HUES6 (cell line): Measurements from ENCODE around the gene RMRP.

Source experiments
- H3K27ac ChIP-seq: 2 replicates; pipeline ENCODE4 v1.7.0; 2013; ENCODE audit warnings: low read depth, mild to moderate bottlenecking, low read length, inconsistent platforms
- H3K27me3 ChIP-seq: 2 replicates; pipeline ENCODE4 v1.6.1; 2013; ENCODE audit warnings: low read length; ENCODE audit not compliant: control insufficient read depth, insufficient read depth
- H3K36me3 ChIP-seq: 2 replicates; pipeline ENCODE4 v1.6.1; 2013; ENCODE audit warnings: low read length; ENCODE audit not compliant: control insufficient read depth, insufficient read depth
- H3K4me1 ChIP-seq: 2 replicates; pipeline ENCODE4 v1.6.1; 2013; ENCODE audit warnings: low read length; ENCODE audit not compliant: control insufficient read depth, insufficient read depth
- H3K4me3 ChIP-seq: 2 replicates; pipeline ENCODE4 v1.5.1; 2013; ENCODE audit warnings: low read depth, low read length
- H3K9ac ChIP-seq: one replicate; pipeline ENCODE4 v1.6.1; 2013; ENCODE audit warnings: mild to moderate bottlenecking, low read length
- H3K9me3 ChIP-seq: 2 replicates; pipeline ENCODE4 v1.6.1; 2013; ENCODE audit warnings: low read depth, low read length; ENCODE audit not compliant: control insufficient read depth, insufficient read depth

RMRP gene

GRCh38 chr9:35657546-35658136 is at the start of gene RMRP:
RMRP (minus strand) TSS chr9:35658019.
- Histone ChIP-seq H3K27me3 (0 out of 2 replicates have a peak, but pooled peaks cover 9% of the 10 kb centered on the region), H3K36me3 (peaks cover 22% of the 10 kb centered on the region), H3K4me1 (peaks cover 7% of the 10 kb centered on the region; the same call in 1 of the 2 replicates), H3K27ac (peak within 1 kb of the TSS; percentile 99), H3K9ac (peak within 1 kb of the TSS; percentile 93), H3K9me3 (no peaks in the 10 kb centered on the region), H3K4me3 (peak within 1 kb of the TSS; percentile 89)

DNA sequence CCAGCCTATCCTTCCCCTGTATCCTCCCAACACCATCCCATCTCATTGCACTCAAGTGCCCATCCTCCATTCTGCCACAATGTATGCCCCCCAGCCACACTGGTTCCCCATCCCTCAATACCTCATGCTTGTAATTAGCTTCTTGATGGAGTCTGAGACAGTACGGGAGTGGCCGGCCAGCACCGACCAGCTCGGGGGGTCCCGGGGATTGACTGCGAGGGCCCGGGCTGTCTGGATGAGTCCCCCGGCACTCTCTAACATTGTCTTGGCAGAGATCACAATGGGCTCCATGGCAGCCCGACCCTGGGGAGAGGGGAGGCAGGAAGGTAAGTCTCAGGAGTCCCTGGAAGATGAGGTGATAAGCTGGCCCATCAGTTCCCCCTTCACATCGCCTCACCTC is 49.1 kb upstream of the RMRP start:
- Histone ChIP-seq H3K27ac (no peak overlapping the region), H3K9me3 (no peaks in the 10 kb centered on the region), H3K36me3 (peaks cover 92% of the 10 kb centered on the region), H3K27me3 (no peaks in the 10 kb centered on the region), H3K4me3 (no peak overlapping the region), H3K9ac (no peak overlapping the region), H3K4me1 (peaks cover 1% of the 10 kb centered on the region; the same call in 1 of the 2 replicates)

DNA sequence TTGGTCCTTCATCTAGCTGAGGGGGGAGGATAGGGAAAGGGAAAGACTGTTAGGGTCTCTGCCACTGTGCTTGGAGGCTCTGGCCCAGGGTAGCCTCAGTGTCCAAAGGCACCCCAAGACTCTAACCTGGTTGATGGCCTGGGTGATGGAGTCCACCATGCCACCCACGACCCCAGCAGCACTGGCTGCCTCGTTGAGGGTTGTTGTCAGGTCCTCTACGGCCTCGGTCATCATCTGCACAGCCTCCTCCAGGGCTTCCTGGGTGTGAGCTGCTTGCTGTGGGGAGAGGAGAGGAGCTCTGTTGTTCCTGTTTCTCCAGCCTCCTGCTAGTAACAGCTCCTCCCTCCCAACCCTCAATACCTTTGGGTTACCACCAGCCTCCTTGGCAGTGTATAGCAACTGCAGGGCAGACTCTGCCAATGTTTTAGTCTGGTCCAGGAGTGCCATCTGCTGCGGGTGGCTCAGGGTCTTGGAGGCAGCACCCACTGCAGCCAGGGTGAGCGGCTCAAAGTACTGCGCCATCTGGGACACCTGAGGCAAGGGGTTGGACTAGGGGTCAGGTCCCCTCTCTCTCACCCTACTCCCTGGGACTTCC is 48.1 kb upstream of the RMRP start:
- H3K4me3 ChIP-seq = no peak overlapping the region
- no peaks in the 10 kb centered on the region for H3K4me1 ChIP-seq
- H3K36me3 ChIP-seq = peaks cover 92% of the 10 kb centered on the region
- no peaks in the 10 kb centered on the region for H3K9me3 ChIP-seq
- no peak overlapping the region for H3K9ac ChIP-seq
- no peak overlapping the region for H3K27ac ChIP-seq
- no peaks in the 10 kb centered on the region for H3K27me3 ChIP-seq

GRCh38 chr9:35705372-35705771 is 47.6 kb upstream of the RMRP start:
- no peak overlapping the region for H3K9ac ChIP-seq
- no peaks in the 10 kb centered on the region for H3K27me3 ChIP-seq
- peaks cover 92% of the 10 kb centered on the region for H3K36me3 ChIP-seq
- no peak overlapping the region for H3K4me3 ChIP-seq
- H3K9me3 ChIP-seq = no peaks in the 10 kb centered on the region
- H3K4me1 ChIP-seq = no peaks in the 10 kb centered on the region
- H3K27ac ChIP-seq = no peak overlapping the region

DNA sequence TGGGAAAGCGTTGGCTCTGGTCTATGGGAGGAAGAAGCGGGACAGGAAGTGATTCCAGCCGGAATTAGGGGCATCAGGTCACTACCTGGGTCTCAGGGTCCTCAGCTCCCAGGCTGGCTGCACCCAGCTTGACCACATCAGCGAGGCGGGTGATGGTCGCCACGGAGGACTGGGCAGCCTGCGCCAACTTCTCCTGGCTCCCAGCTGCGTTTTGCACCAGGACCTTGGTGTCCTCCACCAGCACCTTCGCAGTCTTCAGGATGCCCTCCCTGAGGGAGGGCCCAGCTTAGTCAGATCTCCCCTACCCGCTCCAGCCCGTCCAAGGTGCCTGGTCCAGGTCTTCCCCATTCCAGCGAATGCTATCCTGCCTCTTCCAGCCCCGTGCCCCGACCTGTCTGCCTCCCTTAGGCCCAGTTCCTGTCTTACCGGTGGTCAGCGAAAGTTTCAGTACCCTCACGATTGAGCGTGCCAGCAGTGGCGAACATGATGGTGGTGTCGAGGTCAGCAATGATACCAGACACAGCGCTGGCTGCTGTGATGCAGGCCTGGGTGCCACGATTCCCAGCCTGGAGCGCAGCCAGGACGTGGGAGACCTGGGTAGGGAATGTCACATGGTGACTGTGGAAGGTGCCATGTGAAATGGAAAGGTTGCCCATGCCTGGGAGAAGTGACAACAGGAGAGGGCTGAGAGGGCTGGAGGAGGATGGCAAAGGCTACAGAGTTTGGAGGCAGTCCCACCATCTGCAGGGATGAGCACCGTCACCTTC is 46.3 kb upstream of the RMRP start:
- Histone ChIP-seq H3K9ac (no peak overlapping the region), H3K4me1 (no peaks in the 10 kb centered on the region), H3K9me3 (no peaks in the 10 kb centered on the region), H3K36me3 (peaks cover 98% of the 10 kb centered on the region), H3K27me3 (no peaks in the 10 kb centered on the region), H3K4me3 (no peak overlapping the region), H3K27ac (no peak overlapping the region)

DNA sequence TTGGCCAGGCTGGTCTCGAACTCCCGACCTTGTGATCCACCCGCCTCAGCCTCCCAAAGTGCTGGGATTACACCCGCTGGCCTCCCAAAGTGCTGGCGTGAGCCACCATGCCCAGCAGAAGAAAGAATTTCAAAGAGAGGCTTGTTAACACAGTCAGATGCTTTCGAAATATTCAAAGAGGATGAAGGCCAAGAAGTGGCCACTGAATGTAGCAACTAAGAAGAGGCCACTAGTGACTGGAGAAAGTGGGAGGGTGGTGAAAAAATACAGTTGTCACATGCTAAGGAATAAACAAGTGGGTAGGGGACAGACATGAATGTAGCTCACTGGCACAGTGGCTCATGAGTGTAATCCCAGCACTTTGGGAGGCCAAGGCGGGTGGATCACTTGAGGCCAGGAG is 44.9 kb upstream of the RMRP start:
- H3K9ac ChIP-seq = no peak overlapping the region
- no peak overlapping the region for H3K4me3 ChIP-seq
- H3K4me1 ChIP-seq = no peaks in the 10 kb centered on the region
- H3K36me3 ChIP-seq = peaks cover 99% of the 10 kb centered on the region
- no peak overlapping the region for H3K27ac ChIP-seq
- no peaks in the 10 kb centered on the region for H3K9me3 ChIP-seq
- no peaks in the 10 kb centered on the region for H3K27me3 ChIP-seq

DNA sequence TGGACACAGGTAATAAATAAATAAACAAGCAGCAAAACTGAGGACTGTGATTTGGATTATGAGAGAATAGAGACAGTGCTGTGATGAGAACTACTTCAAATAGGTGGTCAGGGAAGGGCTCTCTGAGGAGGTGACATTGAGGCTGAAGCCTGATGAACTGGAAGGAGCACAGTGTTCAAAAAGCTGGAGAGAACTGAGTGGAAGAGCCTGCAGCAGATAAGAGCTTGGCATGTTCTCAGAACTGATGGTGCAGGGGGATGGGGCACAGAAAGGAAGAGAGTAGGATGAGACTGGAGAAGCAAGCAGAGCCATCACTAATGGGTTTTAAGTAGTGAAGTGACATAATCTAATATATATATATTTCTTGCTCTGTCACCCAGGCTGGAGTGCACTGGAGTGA is 43.1 kb upstream of the RMRP start:
- Histone ChIP-seq H3K4me3 (no peak overlapping the region), H3K36me3 (peaks cover 97% of the 10 kb centered on the region), H3K9me3 (no peaks in the 10 kb centered on the region), H3K27ac (no peak overlapping the region), H3K4me1 (no peaks in the 10 kb centered on the region), H3K9ac (no peak overlapping the region), H3K27me3 (no peaks in the 10 kb centered on the region)

DNA sequence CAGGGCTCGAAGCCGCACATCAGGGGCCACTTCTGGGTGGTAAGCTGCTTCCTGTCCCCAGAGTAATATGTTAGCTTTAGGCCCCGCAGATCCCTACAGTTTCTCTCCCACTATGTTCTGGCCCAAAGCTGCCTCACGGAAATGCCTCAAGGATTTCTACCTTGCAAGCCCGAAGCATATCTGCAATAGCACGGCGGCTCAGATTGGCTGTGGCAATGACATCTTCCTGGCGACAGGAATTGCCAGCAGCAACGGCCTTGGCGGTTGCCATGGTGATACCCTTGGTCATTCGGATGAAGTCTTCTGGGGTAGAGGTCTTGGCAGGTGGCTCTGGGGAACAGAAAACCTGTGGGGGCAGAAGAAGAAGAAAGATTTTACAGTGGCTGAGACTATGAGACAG is 42.2 kb upstream of the RMRP start:
- H3K9ac ChIP-seq = no peak overlapping the region
- H3K36me3 ChIP-seq = peaks cover 90% of the 10 kb centered on the region
- no peaks in the 10 kb centered on the region for H3K4me1 ChIP-seq
- no peak overlapping the region for H3K4me3 ChIP-seq
- no peaks in the 10 kb centered on the region for H3K27me3 ChIP-seq
- no peak overlapping the region for H3K27ac ChIP-seq
- no peaks in the 10 kb centered on the region for H3K9me3 ChIP-seq

DNA sequence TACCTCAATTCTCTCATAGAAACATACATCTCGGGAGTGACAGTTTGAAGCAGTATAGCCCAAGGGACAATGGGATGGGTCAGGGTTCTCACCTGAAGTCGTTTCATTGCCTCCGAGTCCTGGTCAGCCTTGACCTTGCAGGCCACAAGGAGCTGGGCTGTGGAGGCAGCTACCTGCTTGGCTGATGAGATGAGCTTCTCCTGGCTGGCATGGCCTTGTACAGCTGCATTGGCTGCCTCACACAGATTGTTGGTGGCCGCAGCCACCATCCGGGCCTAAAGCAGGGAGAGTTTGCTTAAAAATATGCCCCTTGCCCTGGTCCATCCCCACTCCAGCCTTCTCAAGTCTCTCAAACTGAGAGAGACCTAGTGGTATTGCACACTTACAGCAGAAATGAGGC is 40.4 kb upstream of the RMRP start:
- no peak overlapping the region for H3K4me3 ChIP-seq
- H3K27ac ChIP-seq = no peak overlapping the region
- no peaks in the 10 kb centered on the region for H3K4me1 ChIP-seq
- no peaks in the 10 kb centered on the region for H3K9me3 ChIP-seq
- H3K9ac ChIP-seq = no peak overlapping the region
- no peaks in the 10 kb centered on the region for H3K27me3 ChIP-seq
- peaks cover 72% of the 10 kb centered on the region for H3K36me3 ChIP-seq

DNA sequence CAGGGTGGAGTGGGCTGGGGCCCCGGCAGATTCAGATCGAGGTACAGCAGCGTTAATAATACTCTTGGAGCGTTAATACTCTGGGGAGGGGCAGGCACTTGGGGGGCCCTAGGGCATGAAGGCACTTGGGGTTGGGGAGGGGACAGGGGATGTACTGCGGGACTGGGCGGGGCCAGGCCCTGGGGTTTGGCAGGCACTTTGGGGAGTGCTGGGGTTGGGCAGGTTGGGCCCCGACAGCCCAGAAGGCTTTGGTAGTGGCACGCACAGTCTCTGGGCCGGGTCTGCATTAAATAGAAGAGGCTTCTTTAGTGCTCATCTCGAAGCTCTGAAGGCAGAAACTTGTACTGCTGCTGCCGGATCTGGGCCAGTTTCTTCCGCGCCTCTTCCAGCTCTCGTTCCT is 39.7 kb upstream of the RMRP start:
- Histone ChIP-seq H3K9me3 (no peaks in the 10 kb centered on the region), H3K36me3 (peaks cover 65% of the 10 kb centered on the region), H3K4me3 (no peak overlapping the region), H3K27me3 (no peaks in the 10 kb centered on the region), H3K9ac (no peak overlapping the region), H3K27ac (no peak overlapping the region), H3K4me1 (no peaks in the 10 kb centered on the region)

DNA sequence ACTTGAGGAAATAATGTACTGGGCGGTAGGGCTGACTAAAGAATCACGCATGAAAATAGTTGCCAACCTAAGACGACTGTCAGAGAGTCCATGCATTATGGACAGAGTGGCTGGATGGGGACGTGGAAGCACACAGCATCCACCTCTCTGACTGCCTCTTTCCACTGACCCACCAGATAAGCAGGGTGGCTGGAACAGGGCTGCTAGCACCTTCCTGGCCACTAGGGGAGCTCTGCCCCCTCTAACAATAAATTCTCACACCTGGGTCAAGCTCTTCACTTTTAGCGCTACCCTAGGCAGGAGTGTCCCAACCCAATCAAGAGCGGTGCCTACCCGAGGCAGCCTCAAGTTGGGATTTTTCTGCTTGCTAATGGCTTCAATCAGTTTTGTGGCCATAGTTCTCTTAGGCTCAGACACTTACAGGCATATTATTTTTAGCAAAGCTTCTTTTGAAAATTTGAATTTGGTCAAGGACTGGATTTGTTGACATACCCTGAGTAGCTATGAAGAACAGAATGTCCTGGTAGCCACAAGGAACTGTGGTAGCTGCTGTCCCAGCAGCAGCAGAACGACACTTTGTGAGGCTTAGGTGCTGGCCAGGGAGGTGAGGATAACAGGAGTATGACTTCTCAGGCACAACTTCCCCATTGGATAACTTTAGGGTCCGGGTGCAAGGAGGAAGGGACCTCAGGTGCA is 38.8 kb upstream of the RMRP start:
- no peaks in the 10 kb centered on the region for H3K27me3 ChIP-seq
- H3K4me3 ChIP-seq = no peak overlapping the region
- no peak overlapping the region for H3K27ac ChIP-seq
- H3K9ac ChIP-seq = no peak overlapping the region
- no peaks in the 10 kb centered on the region for H3K9me3 ChIP-seq
- peaks cover 3% of the 10 kb centered on the region; the same call in 1 of the 2 replicates for H3K4me1 ChIP-seq
- peaks cover 57% of the 10 kb centered on the region for H3K36me3 ChIP-seq
